ENCODE measurements around the gene AKR1E2.

Gene AKR1E2

GRCh38 chr10:4845766-4846165 is 19.8 kb downstream of the AKR1E2 start:
- DNase-seq (ENCODE audit: low spot score) = no peak

DNA sequence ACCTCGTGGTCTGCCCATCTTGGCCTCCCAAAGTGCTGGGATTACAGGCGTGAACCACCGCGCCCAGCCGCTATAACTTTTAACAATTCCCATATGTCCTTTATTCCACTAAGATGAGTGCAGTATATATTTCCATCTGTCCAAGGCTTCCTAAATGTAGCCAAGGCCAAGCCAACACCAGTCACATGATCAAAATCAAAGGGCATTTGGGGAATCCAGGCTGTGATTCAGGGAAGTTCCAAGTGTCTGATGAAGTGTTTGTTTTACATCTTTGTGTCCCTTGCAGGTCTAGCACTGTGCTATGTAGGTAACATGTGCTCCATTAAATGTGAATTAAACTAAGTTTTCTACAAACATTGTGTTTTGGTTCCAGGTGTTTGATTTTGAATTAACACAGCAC is 20.8 kb downstream of the AKR1E2 start:
- DNase-seq (ENCODE audit: low spot score) = no peak

DNA sequence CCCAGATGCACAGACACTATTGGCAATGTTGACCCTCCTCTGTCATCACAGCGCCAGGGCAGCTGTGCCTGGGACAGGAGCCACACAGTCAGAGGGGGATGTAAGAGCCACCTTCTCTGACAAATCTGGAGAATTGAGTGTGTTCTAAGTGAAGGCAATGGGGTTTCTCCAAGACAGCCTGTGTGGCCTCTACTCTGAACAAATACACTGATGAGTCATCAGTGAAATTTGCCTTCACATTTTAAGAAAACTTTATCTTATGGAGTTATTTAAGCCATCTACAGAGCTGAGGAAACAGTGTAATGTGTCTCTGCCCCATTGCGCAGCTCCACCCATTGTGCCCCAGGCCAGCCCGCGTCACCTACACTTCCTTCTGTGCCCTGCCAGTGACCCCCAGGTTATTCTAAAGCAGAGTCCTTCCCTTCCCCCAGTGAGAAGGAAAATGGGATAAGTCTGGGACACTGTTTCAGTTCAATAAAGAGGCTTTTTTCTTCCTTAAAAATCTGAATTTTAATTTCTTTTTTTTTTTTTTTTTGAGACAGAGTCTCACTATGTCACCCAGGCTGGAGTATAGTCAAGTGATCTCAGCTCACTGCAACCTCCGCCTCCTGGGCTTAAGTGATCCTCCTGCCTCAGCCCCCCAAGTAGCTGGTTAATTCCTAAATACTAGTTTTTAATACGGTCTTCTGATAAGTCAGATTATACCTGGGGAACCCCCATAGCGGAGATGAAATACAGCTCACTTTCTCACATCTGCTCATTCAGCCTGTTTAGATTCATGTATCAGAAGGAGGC is 21.8 kb downstream of the AKR1E2 start:
- peak; percentile 78 for DNase-seq (ENCODE audit: low spot score)

GRCh38 chr10:4848356-4849041 is 22.5 kb downstream of the AKR1E2 start:
- DNase-seq (ENCODE audit: low spot score) = peak; percentile 84

- DNase-seq (ENCODE audit: low spot score) = no peak
Measured at GRCh38 chr10:4849042-4849402, 23.0 kb downstream of the AKR1E2 start.

DNA sequence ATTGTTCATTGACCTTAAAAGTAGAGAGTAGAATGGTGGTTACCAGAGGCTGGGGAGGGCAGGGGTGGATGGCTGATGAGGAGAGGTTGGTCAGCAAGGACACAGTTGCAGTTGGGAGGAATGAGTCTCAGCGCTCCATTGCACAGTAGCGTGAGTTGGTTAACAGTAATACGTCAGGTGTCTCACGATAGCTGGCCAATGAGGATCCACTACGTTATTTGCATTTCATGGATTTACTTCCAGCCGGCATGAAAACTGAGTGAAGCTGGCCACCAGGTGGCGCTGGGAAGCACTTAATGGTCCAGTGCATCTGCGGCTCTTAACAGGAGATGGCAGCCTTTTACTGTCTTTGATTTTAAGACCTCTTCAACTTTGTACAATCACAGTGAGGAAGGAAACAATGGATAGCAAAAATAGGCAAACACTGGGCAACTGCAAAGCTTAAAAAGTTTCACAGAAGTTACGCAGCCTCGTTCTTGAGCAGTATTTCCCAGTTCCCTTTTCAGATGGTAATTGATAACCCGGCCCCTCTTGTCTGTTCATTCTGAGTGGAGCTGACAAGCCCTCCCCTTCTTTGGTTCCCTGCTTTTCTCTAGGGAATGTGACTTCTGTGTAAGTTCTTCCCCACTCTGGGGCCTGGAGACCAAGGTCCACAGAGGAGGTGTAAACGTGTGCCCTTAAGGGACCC is 23.7 kb downstream of the AKR1E2 start:
- peak; percentile 94 for DNase-seq (ENCODE audit: low spot score)

DNA sequence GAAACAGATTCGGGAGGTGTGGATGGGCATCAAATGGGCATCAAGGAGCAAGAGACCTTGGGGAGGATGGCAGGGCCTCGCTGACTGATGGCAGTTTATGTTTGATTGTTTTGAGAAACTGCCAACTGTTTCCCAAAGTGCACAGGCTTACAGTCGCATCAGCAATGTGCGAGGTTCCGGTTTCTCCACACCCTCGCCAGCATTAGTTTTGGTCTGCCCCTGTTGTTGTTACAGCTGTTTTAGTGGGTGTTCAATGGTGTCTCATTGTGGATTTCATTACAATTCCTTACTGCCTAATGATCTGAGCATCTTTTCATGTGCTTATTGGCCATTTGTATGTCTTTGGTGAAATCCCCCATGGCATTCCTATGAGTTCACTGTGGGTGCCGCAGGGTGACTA is 24.4 kb downstream of the AKR1E2 start:
- DNase-seq (ENCODE audit: low spot score) = no peak

GRCh38 chr10:4851176-4851575 is 25.2 kb downstream of the AKR1E2 start:
- no peak for DNase-seq (ENCODE audit: low spot score)

DNA sequence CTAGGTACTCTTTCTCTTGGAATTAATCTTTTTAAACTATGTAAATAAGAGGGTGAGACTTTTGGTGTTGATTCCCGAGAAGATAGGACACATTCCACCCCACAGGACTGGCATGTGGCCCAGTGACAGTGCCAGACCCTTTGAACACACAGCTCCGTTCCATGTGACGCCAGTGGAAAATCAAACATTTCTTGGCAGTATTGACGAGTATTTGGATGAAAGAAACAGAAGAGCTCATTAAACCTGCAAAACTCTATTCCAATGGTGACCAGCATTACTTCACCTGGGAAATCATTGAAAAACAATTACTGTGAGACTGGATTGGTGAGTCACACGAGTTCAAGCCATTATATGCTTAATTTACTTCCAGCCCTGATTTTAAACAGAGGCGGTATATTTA is 25.8 kb downstream of the AKR1E2 start:
- no peak for DNase-seq (ENCODE audit: low spot score)

- no peak for DNase-seq (ENCODE audit: low spot score)
Measured at GRCh38 chr10:4865945-4866661, 40.1 kb downstream of the AKR1E2 start.

- no peak for DNase-seq (ENCODE audit: low spot score)
Measured at GRCh38 chr10:4867109-4867519, 41.1 kb downstream of the AKR1E2 start.

- DNase-seq (ENCODE audit: low spot score) = peak; percentile 9
Measured at GRCh38 chr10:4867520-4868356, 41.7 kb downstream of the AKR1E2 start.

DNA sequence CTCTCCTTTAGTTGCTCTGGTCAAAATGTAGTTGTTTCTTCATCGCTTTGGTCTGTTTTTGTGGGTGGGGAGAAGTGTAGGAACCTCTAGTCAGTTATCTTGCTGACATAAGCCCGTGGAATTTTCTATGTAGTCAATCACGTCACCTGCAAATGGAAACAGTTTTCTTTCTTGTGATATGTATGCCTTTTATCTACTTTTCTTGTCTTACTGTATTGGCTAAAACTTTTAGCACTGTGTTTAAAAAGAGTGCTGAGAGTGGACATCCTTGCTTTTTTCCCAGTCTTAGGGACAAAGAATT is 42.3 kb downstream of the AKR1E2 start:
- no peak for DNase-seq (ENCODE audit: low spot score)

DNA sequence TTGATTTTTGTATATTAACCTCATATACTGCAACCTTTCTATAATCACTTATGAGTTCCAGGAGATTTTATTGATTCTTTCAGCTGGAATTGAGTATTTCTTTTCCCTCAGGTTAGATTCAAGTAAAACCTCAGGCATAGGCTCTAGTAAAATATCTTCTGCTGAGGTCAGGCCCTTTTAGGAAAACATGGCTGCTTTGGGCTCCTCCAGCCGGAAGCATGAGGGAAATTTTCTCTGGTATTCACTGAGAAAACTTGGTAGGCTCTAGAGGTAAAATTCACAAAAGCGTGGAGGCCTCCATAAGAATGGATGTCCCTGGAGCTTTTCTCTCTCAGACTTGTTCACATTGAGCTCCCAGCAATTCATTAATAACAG is 56.7 kb downstream of the AKR1E2 start:
- DNase-seq (ENCODE audit: low spot score) = no peak

GRCh38 chr10:4883079-4883739 is 57.2 kb downstream of the AKR1E2 start:
- DNase-seq (ENCODE audit: low spot score) = no peak

- no peak for DNase-seq (ENCODE audit: low spot score)
Measured at GRCh38 chr10:4885162-4885561, 59.2 kb downstream of the AKR1E2 start.

DNA sequence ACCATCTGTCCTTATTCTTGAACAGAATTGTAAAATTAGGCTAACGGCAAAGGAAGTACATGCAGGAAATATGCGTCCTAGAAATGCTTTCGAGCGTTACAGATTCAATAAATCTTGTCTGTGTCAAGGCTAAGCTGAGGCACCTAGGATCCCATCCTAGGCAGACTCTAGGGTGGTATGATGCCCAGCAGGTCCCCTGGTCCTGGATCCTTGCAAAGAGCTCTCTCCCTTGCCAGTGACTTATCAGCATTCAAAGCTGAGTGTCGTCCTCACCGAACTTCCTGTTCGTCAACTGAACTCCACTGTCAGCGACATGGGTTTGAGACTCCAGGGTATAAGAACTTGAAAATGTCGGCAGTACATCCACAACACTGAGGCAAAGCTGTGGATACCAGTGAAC is 61.5 kb downstream of the AKR1E2 start:
- no peak for DNase-seq (ENCODE audit: low spot score)

DNA sequence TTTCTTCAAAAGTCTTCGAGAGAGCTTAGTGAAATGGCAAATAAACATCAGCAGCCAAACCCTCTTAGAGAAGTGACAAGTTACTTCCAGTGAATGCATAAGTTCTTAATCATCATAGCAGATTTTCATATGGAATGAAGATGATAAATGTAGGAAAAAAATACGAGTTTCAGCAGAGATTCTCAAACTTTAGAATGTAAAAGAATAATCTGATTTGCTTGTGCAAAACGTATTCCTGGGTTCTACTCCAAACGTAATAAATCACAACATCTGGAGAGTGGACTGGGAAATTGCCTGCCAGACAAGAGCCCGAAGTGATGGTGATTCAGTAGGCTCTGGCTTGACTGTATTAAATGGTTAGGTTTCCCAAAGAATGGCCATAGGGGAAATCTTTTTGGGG is 62.2 kb downstream of the AKR1E2 start:
- no peak for DNase-seq (ENCODE audit: low spot score)

DNA sequence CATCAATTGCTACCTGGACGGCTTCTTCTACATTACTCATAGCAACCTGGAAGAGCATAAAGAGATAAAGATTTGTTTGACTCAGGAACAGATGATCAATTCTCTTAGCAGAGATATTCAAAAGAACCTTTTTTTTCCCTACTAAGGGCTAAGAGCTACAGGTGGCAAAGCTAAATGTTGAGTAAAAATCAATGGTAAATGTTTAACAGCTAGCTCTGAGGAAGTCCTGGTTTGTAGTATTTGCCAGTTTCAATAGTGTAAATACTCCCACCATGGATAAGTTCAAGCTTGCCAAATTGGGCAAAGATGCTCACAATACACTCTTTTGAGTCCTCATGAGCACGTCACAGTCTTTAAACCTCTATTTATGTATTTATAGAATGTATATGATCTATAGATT is 64.0 kb downstream of the AKR1E2 start:
- DNase-seq (ENCODE audit: low spot score) = no peak

- no peak for DNase-seq (ENCODE audit: low spot score)
Measured at GRCh38 chr10:4892681-4893080, 66.7 kb downstream of the AKR1E2 start.

GRCh38 chr10:4894335-4894734 is 68.3 kb downstream of the AKR1E2 start:
- DNase-seq (ENCODE audit: low spot score) = no peak

Data from hematopoietic multipotent progenitor cell treated with erythropoietin and hydrocortisone succinate and interleukin-3 and kit ligand, for 15 days (in vitro differentiated cells).